ENCODE results near the gene SSH2.

Gene SSH2

GRCh38 chr17:29595943-29596774 is 333.9 kb downstream of the SSH2 start:
- no peak for DNase-seq

- DNase-seq = no peak
Observed at GRCh38 chr17:29595107-29595942, 334.7 kb downstream of the SSH2 start.

GRCh38 chr17:29594519-29595090 is 335.4 kb downstream of the SSH2 start:
- DNase-seq = no peak

- no peak for DNase-seq
Observed at GRCh38 chr17:29593591-29594518, 336.2 kb downstream of the SSH2 start.

- no peak for DNase-seq
Observed at GRCh38 chr17:29592850-29593551, 337.0 kb downstream of the SSH2 start, which contains the start of gene ANKRD13B. TSS of gene ANKRD13B (plus strand) at chr17:29593132. CDS start at chr17:29593622, 490 bp downstream.

DNA sequence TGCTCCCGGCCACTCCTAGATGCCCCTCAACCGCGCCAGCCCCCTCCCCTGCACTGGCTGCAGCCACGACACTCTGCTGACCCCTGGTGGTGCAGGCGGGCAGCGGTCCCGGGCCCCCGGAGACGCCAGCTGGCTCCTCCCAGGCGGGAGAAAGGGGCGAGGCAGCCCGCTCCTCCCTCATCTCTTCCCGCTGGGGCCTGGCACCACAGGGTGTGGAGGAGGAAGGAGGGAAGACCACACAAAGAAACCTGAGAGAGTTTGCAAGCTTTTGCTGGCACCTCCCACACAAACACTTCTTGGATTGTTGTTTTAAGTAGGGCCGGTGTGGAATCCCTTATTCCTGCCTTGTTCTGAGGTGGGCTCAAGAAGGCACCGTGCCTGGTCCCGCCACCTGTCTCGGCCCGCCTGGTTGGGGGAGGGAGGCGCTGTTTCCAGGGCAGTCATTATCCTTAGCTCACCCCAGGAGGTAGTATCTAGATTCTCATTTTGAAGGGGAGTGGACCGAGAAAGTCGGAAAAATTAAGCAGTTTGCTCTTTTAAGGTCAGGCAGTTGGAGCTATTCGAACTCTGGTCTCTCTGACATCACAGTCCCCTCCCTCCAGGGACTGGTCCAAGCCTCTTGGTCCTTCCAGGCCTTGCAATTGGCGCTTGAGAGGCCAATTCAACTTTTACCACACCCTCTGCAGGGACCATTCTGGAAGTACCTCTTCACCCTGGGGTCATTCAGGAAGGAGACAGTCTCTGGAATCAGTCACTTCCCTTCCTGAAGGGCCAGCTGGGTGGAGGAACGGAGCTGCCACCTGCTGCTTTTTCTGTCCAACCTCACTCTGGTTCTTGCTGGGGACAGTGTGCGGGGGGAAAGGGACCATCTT is 338.1 kb downstream of the SSH2 start:
- peak; percentile 77 for DNase-seq

- DNase-seq = no peak
Observed at GRCh38 chr17:29591146-29591736, 338.8 kb downstream of the SSH2 start.

- no peak for DNase-seq
Observed at GRCh38 chr17:29590411-29591145, 339.4 kb downstream of the SSH2 start.

- peak; percentile 78 for DNase-seq
Observed at GRCh38 chr17:29589524-29590410, 340.3 kb downstream of the SSH2 start, which contains the start of gene GIT1. TSS of gene GIT1 (minus strand) at chr17:29589648. CDS start at chr17:29589378, 270 bp downstream.

DNA sequence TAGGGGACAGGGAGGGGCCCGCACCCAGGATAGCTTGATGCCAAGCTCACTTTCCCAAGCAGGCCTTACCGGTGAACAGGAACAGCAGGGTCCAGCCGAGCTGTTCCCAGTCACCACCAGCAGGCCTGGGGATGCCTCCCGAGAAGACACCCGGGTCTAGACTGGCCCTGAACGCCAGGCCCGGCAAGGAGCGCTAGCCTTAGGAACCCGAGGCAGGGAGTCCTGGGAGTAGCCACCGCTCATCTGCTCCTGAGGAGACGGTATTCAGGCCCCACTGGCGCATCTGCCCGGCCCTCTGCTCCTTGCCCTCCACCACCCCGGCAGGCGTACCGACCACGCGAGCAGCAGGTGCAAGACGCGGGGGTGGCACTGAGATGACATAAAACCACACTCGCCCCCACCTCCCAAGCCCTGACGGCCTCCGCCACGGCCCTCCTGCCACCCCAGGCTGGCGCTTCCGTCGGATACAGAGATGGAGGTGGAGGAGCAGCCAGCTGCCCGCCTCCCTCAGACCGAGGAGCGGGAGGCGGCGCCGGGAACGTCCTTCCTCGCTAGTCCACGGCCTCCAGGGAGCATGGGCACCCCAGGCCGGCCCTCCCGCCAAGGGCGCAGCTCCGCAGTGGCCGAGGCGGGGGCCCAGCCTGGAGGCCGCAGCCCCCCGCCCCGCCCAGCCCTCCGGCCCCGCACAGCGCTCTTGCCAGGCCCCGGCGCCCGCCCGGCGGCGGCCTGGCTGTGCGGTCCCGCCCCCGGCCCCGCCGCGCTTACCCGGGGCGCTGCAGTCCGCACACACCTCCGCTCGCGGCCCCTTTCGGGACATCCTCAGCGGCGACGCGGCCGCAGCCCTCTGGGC is 341.2 kb downstream of the SSH2 start:
- DNase-seq = peak; percentile 36

- no peak for DNase-seq
Observed at GRCh38 chr17:29588017-29588561, 341.9 kb downstream of the SSH2 start.

DNA sequence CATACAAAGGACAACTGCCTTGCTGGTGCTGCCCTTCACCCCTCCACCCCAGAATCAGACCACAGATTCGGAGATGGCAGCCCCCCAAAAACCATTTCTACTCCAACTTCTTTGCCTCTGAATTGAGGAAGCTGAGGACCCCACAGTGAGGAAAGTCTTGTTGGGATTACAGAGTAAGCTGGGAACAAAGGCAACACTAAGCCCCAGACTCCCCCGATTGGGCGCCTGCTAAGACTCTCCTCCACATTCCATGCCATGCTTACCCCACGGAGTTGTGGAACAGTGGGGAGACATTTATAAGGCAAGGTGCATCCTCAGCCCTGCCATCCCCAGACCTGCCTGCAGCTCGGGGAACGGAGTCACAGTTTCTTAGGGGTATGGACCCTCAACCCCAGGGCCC is 342.4 kb downstream of the SSH2 start:
- DNase-seq = no peak

DNA sequence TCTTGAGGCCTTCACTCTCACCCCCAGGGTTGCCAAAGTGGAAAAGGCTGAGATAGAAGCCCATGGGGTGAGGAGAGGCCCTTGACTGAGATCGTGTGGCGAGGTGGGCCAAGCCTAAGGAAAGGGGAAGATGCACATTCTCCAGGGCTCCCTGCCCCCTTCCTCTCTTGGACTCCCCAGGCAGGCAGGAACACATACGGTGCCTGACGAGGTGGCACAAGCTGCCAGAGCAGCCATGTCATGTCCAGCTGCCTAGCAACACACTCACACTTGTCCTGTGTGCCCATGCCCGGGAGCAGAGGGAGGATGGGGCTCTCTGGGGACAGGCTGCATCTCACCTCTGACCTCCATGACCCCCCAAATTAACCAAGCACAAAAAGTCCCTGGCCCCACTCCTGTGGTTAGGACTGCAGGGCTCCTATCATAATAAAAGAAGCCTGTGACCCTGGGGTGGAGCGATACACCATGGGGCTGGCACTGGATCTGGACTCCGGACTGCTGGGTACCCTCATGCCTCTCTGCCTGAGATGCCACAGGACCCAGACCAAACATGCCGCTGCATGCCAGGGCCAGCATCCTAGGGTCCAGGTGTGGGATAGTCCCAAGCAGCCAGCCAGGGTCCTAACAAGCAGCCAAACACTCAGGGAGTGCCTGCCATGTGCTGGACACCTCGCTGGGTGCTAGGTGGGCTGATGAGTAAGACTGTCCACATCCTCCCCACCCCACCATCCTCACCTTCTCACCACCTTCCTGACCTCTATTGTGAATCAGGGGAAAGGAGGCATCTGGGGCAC is 343.2 kb downstream of the SSH2 start:
- DNase-seq = no peak

DNA sequence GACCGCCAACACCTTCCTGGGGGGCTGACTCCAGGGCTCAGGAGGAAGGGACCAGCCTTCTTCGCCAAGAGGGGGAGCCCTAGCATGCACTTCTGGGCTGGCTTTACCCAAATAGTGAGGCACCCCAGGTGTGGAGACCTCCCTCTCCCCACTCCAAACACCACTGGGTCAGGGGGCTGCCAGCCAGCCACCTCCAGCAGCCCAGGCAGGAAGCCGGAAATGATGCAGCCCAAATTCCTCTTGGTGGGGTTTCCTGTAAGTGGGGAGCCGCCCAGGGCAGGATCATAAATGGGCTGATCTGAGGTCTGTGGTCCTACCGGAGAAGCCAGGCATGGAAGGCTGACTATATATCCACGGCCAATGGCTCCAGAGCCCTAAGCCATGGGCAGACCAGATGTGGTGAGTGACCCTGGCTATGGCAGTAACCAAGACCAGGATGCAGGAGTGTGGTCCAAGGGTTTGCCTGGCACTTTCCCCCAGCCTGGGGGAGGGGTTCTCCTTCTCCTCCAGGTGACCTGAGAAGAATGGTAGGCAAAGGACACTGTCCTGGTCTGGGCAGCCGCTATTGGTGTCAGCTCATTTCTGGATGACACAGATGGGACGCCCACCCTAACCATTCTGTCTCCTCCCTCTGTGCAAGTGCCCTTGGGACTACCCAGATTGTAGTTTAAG is 344.8 kb downstream of the SSH2 start:
- peak; percentile 24 for DNase-seq

GRCh38 chr17:29584452-29585079 is 345.5 kb downstream of the SSH2 start:
- no peak for DNase-seq
